ENCODE results near the gene ZNF500. TPM values are rescaled to one million over a fixed set of nuclear protein-coding genes. Genes with fewer than 3 reads are reported as not detected.

ZNF500 gene
- polyA plus RNA-seq (2012; ENCODE audit: missing spikeins) = 3.0 TPM

DNA sequence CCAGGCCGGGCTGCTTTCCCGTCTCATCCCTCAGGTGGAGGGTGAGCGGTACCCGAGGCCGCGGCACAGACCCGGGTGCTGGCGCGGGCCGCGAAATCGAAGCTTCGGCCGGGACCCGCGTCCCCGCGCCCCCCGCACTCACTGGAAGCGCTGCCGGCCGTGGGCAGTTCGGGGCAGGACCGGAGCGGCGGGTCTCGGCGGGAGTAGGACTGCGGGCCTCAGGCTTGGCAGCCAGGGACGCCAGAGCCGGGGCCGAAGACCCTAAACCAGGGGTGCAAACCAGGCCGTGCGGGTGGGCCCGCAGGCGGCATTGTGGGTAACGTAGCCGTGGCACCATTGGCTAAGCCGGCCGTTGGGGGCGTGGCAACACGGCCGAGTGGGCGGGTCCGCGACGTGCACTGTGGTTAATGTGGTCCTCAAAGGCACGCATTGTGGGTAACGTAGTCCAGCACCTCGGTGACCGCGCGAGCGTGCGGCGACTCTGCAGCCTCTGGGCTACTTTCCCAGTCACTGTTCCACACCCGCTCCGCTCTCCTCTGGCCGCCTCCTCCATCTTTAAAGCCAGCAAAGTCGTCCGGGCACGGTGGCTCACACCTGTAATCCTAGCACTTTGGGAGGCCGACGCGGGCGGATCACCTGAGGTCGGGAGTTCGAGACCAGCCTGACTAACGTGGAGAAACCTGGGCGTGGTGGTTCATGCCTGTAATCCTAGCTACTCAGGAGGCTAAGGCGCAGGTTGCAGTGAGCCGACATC is at the start of gene ZNF500:
Gene ZNF500, minus strand, starts transcription at position 288 of the 754 bp plus-strand sequence. CDS start 1,184 bp downstream, outside the sequence.
- DNase-seq (ENCODE audit: insufficient read length) (peak; percentile 88), FAIRE-seq (peak; percentile 99)
- TF ChIP-seq POLR2A (IDR thresholded peaks at IDR 0.05; ENCODE audit: low read depth, low read length) (peak; percentile 69; the same call in 1 of the 2 replicates), POLR2AphosphoS5 (IDR thresholded peaks at IDR 0.05; ENCODE audit: low read depth, low read length) (no peak), TAF1 (IDR thresholded peaks at IDR 0.05; ENCODE audit: borderline replicate concordance, low read depth, low read length) (peak; percentile 56; the same call in 1 of the 2 replicates)

DNA sequence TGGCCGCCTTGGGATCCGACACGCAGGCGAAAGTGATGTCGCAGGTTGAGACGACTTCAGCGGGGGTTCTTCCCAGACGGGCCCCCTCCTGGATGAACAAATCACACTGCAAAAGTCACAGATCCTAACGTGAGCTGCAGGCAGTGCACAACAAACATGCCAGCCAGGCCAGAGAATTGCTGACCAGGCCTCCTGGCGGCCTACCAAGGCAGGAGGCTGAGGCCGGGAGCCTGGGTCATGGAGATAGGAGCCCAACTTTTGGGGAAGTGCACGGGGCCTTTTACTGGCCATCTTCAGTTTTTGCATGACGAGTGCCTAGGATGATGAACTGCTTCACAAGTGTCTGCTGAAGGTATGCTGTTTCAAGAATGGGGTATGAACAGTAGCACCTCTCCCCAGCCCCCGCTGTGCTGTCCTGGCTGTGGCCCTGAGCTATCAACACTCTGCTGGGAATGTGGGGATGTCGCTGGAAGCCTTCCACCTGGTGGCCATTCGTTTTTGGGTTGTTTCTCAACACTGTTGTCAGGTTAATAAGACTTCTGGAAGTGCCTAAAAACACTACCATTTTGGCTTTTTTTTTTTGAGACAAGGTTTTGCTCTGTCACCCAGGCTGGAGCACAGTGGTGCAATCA is 47.7 kb upstream of the ZNF500 start:
- DNase-seq (ENCODE audit: insufficient read length) = no peak
- no peak for FAIRE-seq

DNA sequence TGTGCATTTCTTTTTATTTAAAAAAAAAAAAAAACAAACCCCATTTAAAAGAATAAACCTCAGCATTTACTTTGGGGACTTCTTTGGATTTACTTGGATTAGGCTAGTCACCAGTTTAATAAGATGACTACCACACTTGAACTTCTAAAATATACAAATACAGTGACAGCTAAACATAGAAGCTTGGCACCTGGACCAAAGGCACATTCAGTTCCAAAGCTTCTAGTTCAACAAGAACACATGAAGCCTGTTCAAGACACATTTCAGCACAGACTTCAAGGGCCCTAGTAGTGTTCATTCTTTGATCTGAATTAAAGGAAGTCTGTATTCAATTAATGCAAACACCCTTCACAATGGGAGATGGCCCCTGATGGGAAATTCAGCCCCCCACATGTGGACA is 47.1 kb upstream of the ZNF500 start:
- TF ChIP-seq POLR2A (IDR thresholded peaks at IDR 0.05; ENCODE audit: low read depth, low read length) = no peak
- no peak for TF ChIP-seq TAF1 (IDR thresholded peaks at IDR 0.05; ENCODE audit: borderline replicate concordance, low read depth, low read length)
- no peak for TF ChIP-seq POLR2AphosphoS5 (IDR thresholded peaks at IDR 0.05; ENCODE audit: low read depth, low read length)
- DNase-seq (ENCODE audit: insufficient read length) (no peak), FAIRE-seq (no peak)

More for the DNA sequence above, 47.7 kb upstream of the ZNF500 start:
- TF ChIP-seq POLR2AphosphoS5 (IDR thresholded peaks at IDR 0.05; ENCODE audit: low read depth, low read length) (no peak), POLR2A (IDR thresholded peaks at IDR 0.05; ENCODE audit: low read depth, low read length) (no peak), TAF1 (IDR thresholded peaks at IDR 0.05; ENCODE audit: borderline replicate concordance, low read depth, low read length) (no peak)

DNA sequence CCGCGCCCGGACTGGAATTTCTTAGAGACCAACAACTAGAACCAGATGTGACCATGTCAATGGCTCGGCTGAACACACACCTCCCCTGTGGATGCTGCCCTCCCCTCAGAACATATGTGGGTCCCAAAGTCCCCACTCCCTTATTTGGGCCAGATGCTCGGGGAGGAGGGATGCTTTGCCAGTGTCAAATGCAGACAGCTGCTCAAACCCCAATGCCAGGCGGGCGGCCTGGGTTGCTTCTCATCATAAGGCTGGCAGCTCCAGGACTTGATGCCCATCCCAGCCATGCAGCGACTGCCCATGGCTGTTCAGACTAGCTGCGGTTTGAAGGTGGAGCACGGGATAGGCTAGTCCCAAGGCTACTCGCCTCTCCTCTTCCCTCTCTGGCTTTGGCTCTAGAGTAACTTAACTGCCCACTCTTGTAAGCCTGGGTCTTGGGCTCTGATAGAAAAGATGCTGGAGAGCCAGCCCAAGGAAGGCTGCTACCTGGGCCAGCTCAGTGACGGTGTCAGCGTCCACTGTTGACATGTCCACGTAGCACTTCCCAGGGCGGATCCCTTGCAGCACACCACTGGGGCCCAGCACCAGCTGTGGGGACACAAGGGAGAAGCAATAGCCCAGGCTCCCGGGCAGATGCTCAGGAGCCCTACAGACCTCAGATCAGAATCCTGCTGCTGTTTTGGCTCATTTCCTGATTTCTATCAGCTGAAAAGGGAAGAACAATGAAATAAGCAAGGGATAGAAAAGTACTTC is 46.5 kb upstream of the ZNF500 start:
- TF ChIP-seq POLR2A (IDR thresholded peaks at IDR 0.05; ENCODE audit: low read depth, low read length) (no peak), TAF1 (IDR thresholded peaks at IDR 0.05; ENCODE audit: borderline replicate concordance, low read depth, low read length) (no peak), POLR2AphosphoS5 (IDR thresholded peaks at IDR 0.05; ENCODE audit: low read depth, low read length) (no peak)
- DNase-seq (ENCODE audit: insufficient read length) (no peak), FAIRE-seq (no peak)

DNA sequence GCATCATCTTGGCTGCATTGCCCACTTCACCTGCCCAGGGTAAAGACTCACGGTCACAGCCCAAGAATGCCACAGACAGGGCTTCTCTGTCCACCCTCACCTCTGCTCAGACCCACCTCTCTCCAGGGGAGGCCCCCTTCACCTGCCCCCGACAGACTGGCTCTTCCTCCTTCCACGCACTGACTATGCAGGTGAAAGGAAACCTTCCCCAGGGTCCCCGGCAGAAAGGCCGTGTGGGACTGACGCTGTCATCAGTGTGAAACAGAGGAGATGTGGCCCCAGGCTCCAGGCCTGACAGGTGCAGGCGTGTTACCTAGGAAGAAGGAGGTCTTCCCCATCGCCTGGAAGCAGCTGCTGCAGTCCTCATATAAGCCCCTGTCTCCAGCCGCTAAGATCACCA is 44.8 kb upstream of the ZNF500 start:
- DNase-seq (ENCODE audit: insufficient read length) = no peak
- no peak for TF ChIP-seq POLR2AphosphoS5 (IDR thresholded peaks at IDR 0.05; ENCODE audit: low read depth, low read length)
- no peak for TF ChIP-seq TAF1 (IDR thresholded peaks at IDR 0.05; ENCODE audit: borderline replicate concordance, low read depth, low read length)
- TF ChIP-seq POLR2A (IDR thresholded peaks at IDR 0.05; ENCODE audit: low read depth, low read length) = no peak
- FAIRE-seq = no peak

DNA sequence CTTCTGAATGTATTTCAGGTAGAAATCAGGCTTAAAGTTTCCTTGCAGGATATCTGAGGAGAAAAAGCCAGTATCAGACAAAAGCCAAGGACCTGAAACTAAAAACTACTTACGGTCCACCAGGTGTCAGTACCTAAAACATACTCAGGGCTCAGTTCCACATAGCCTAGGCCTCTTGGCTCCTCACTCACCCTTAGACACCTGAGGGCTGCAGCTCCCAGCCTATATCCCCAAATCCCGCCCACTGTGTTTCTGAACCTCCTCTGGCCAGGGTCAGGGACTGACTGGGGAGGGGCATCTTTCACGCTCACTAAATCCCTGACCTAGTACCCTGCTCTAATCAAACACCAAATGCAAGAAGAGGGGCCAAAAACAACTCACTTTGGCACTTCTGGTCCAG is 44.3 kb upstream of the ZNF500 start:
- DNase-seq (ENCODE audit: insufficient read length) (no peak), FAIRE-seq (no peak)
- TF ChIP-seq POLR2A (IDR thresholded peaks at IDR 0.05; ENCODE audit: low read depth, low read length) = no peak
- TF ChIP-seq POLR2AphosphoS5 (IDR thresholded peaks at IDR 0.05; ENCODE audit: low read depth, low read length) = no peak
- TF ChIP-seq TAF1 (IDR thresholded peaks at IDR 0.05; ENCODE audit: borderline replicate concordance, low read depth, low read length) = no peak

DNA sequence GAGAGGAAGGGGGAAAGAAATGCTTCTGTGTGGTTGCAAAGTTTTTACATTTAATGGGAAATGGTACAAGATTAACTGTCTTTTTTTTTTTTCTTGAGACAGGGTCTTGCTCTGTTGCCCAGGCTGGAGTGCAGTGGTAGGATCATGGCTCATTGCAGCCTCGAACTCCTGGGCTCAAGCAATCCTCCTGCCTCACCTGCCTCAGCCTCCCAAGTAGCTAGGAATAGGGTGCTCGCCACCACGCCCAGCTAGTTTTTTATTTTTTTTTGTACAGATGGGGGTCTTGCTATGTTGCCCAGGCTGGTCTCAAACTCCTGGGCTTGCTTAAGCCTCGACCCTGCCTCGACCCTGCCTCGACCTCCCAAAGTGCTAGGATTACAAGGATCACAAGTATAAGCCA is 39.3 kb upstream of the ZNF500 start:
- DNase-seq (ENCODE audit: insufficient read length) (no peak), FAIRE-seq (no peak)
- TF ChIP-seq POLR2A (IDR thresholded peaks at IDR 0.05; ENCODE audit: low read depth, low read length) (no peak), POLR2AphosphoS5 (IDR thresholded peaks at IDR 0.05; ENCODE audit: low read depth, low read length) (no peak), TAF1 (IDR thresholded peaks at IDR 0.05; ENCODE audit: borderline replicate concordance, low read depth, low read length) (no peak)

DNA sequence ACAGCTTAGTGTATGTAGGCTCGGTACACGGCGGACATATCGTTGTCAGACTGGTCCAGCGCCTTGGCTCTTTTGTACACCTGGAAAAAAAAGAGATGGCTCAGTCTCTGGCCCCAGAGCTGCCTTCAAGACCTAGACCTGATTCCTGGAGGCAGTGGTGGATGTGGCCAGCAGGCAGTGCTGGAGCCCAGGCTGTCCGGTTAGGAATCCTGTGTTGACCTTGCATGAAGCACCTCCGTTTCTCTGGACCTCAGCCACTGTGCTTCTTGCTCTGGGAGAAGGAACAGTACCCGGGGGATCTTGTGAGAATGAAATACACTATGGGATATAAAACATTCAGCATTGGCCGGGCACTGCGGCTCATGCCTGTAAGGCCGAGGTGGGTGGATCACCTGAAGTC is 38.3 kb upstream of the ZNF500 start:
- no peak for FAIRE-seq
- no peak for DNase-seq (ENCODE audit: insufficient read length)
- TF ChIP-seq TAF1 (IDR thresholded peaks at IDR 0.05; ENCODE audit: borderline replicate concordance, low read depth, low read length) = no peak
- TF ChIP-seq POLR2AphosphoS5 (IDR thresholded peaks at IDR 0.05; ENCODE audit: low read depth, low read length) = no peak
- no peak for TF ChIP-seq POLR2A (IDR thresholded peaks at IDR 0.05; ENCODE audit: low read depth, low read length)

DNA sequence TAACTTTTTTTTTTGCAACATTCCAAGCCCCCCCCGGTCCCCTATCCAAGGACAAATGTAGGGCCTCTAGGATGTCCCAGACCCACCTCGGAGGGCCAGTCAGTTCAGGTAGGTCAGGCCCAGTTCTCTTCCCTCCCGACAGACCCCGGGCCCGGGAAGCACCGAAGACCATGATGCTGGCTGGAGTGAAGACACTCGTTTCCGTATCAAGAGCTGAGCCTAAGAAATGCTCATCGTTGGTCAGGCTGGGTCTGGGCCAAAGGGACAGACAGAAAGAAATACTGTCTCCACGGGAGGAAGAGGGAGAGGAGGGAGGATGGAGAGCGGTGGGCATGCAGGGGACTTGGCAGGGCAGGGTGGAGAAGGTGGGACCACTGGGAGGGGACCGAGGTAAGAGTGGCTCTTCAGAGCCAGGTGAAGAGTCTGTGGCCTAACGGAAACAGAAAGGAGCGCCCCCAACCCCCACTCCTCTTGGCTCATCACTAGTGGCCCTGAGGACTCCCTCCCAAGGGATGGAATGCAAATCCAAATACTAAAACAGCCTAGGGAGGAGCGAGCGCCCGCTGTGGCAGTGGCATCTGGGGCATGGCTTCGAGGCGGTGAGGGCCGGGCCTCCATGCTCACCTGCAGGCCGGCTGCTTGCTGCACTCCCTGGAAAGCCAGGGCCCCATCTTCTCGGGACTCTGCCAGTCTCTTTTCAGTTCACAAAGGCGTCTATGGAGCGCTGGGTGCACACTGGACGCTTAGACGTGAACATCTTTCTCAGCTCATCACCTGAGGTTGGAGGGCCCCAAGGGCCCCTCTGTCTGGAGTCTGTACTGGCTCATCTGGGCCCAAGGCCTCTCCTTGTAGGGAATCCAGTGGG is 37.2 kb upstream of the ZNF500 start:
- FAIRE-seq = no peak
- TF ChIP-seq TAF1 (IDR thresholded peaks at IDR 0.05; ENCODE audit: borderline replicate concordance, low read depth, low read length) (no peak), POLR2A (IDR thresholded peaks at IDR 0.05; ENCODE audit: low read depth, low read length) (no peak), POLR2AphosphoS5 (IDR thresholded peaks at IDR 0.05; ENCODE audit: low read depth, low read length) (no peak)
- no peak for DNase-seq (ENCODE audit: insufficient read length)

DNA sequence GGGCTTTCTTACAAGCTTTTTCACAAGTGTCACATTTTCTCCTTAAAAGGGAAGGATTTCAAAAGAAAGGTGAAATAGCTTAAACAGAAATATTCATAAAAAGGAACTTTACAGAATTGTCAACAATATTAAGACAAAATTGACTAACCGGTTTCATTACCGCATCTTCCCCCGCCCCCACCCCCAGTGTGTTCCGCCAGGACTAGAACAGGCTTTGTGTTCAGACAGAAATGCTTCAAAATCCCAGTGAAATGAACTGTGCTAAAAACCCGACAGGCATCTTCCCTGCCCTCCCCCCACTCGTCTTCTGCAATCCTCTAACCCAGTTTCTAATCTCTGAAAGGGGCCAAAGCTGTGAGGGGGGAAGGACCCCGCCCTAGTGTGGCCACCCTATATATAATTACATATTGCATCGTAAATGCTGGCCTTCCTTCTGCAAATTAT is 36.5 kb upstream of the ZNF500 start:
- no peak for FAIRE-seq
- DNase-seq (ENCODE audit: insufficient read length) = no peak
- TF ChIP-seq POLR2AphosphoS5 (IDR thresholded peaks at IDR 0.05; ENCODE audit: low read depth, low read length) = no peak
- no peak for TF ChIP-seq TAF1 (IDR thresholded peaks at IDR 0.05; ENCODE audit: borderline replicate concordance, low read depth, low read length)
- TF ChIP-seq POLR2A (IDR thresholded peaks at IDR 0.05; ENCODE audit: low read depth, low read length) = no peak

Data from GM12892 (cell line).